Activated B cell treated with CpG ODN at 0.5 μM for 24 hours (primary cell): ENCODE results near the gene ODAD4. TPM values are rescaled to one million over a fixed set of nuclear protein-coding genes. Genes with fewer than 3 reads are reported as not detected.

Experiments used
- ATAC-seq: fragments of 200-7000 bp; cut with Tn5 transposase; one replicate; pipeline ENCODE4 v1.10.0; 2021; ENCODE audit warnings: low read depth, mild to moderate bottlenecking, moderate library complexity
- CTCF ChIA-PET: fragments of 350-600 bp; sonication (Branson Sonifier 250); formaldehyde crosslinking; loops from one replicate; lab custom pipeline; 2021; ENCODE audit warnings: antibody characterized with exemption; lab: Charles Lee
- POLR2A ChIA-PET: fragments of 350-600 bp; sonication (Branson Sonifier 250); formaldehyde crosslinking; loops from one replicate; lab custom pipeline; 2021; ENCODE audit warnings: antibody characterized with exemption; lab: Charles Lee
- DNase-seq: peaks from one replicate; pipeline ENCODE4 v3.0.0; 2022
- H3K27ac Mint-ChIP-seq: one replicate; pipeline ENCODE4 v1.8.0; 2020; ENCODE audit warnings: mixed read lengths
- H3K27me3 Mint-ChIP-seq: one replicate; pipeline ENCODE4 v1.8.0; 2021; ENCODE audit warnings: mixed read lengths
- H3K36me3 Mint-ChIP-seq: one replicate; pipeline ENCODE4 v1.8.0; 2021; ENCODE audit warnings: low read depth, mixed read lengths
- H3K4me1 Mint-ChIP-seq: one replicate; pipeline ENCODE4 v1.8.0; 2021; ENCODE audit warnings: mixed read lengths
- H3K4me3 Mint-ChIP-seq: one replicate; pipeline ENCODE4 v1.8.0; 2020; ENCODE audit warnings: mild to moderate bottlenecking, mixed read lengths
- H3K9me3 Mint-ChIP-seq: one replicate; pipeline ENCODE4 v1.8.0; 2020; ENCODE audit warnings: mixed read lengths
- intact Hi-C: fragments of 100-400 bp; cut with micrococcal nuclease; formaldehyde crosslinking; loops from one replicate; pipeline ENCODE4 v1.15.1; 2024
- total RNA-seq: library from RNA; stranded (reverse); gene quantifications from 2 replicates; pipeline ENCODE4 v1.2.3, GENCODE V29; 2022
- TF ChIP-seq, protein P1 (sequence below): fragments of 200-600 bp; IDR thresholded peaks from one replicate; pipeline ENCODE4 v1.8.0; 2022; ENCODE audit warnings: antibody characterized with exemption, mild to moderate bottlenecking

ODAD4 gene, protein sequence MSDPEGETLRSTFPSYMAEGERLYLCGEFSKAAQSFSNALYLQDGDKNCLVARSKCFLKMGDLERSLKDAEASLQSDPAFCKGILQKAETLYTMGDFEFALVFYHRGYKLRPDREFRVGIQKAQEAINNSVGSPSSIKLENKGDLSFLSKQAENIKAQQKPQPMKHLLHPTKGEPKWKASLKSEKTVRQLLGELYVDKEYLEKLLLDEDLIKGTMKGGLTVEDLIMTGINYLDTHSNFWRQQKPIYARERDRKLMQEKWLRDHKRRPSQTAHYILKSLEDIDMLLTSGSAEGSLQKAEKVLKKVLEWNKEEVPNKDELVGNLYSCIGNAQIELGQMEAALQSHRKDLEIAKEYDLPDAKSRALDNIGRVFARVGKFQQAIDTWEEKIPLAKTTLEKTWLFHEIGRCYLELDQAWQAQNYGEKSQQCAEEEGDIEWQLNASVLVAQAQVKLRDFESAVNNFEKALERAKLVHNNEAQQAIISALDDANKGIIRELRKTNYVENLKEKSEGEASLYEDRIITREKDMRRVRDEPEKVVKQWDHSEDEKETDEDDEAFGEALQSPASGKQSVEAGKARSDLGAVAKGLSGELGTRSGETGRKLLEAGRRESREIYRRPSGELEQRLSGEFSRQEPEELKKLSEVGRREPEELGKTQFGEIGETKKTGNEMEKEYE
- 0.56 and 1.1 TPM in 2 replicates for total RNA-seq

GRCh38 chr17:41930009-41930832 is at the start of gene ODAD4:
Gene ODAD4 (plus strand): TSS chr17:41930617. CDS start chr17:41930724, 107 bp downstream.
- intact Hi-C loops = loop anchor here (1.0 kb wide), 3 partner anchors 11 to 225 kb away; partner anchors contain the start of gene CNP
- peaks cover 4% of the 10 kb centered on the region for H3K36me3 Mint-ChIP-seq
- peak within 1 kb of the TSS; percentile 97 for H3K27ac Mint-ChIP-seq
- ChIA-PET POLR2A (interaction anchor here (0.5 to 3.7 kb wide), 14 partner anchors 9 to 1830 kb away, joined by 3 to 50 read pairs (median 4); partner anchors contain the start of genes ACLY, CASC3, CNP and DNAJC7), CTCF (interaction anchor here (0.8 to 1.2 kb wide), 2 partner anchors 12 to 251 kb away, joined by 3 read pairs; partner anchors contain the start of genes ACLY and KCNH4)
- H3K27me3 Mint-ChIP-seq = no peaks in the 10 kb centered on the region
- DNase-seq (peak; percentile 89), ATAC-seq (peak; percentile 98)
- peak within 1 kb of the TSS; percentile 94 for H3K4me3 Mint-ChIP-seq
- TF ChIP-seq, protein P1, sequence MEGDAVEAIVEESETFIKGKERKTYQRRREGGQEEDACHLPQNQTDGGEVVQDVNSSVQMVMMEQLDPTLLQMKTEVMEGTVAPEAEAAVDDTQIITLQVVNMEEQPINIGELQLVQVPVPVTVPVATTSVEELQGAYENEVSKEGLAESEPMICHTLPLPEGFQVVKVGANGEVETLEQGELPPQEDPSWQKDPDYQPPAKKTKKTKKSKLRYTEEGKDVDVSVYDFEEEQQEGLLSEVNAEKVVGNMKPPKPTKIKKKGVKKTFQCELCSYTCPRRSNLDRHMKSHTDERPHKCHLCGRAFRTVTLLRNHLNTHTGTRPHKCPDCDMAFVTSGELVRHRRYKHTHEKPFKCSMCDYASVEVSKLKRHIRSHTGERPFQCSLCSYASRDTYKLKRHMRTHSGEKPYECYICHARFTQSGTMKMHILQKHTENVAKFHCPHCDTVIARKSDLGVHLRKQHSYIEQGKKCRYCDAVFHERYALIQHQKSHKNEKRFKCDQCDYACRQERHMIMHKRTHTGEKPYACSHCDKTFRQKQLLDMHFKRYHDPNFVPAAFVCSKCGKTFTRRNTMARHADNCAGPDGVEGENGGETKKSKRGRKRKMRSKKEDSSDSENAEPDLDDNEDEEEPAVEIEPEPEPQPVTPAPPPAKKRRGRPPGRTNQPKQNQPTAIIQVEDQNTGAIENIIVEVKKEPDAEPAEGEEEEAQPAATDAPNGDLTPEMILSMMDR = no peak
- no peaks in the 10 kb centered on the region for H3K9me3 Mint-ChIP-seq
- peaks cover 38% of the 10 kb centered on the region for H3K4me1 Mint-ChIP-seq

DNA sequence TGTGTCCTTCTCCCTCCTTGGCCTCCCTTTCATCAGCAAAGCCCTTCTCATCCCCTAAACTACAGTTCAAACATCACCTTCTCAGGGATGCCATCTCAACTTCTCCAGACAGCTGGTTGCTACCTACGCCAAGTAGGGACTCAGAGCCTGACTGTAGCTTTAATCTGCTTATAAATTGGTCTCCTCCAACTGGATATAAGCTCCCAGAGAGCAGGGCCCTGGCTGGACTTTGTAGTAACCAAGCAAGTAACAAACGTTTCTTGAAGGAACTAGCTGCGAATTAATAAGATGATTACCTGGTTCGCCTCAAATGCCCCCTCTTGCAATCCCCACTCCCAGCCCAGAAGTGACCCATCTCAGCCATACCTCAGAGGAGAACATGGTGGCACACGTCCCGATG is 47.7 kb upstream of the ODAD4 start:
- no peak overlapping the region for H3K27ac Mint-ChIP-seq

DNA sequence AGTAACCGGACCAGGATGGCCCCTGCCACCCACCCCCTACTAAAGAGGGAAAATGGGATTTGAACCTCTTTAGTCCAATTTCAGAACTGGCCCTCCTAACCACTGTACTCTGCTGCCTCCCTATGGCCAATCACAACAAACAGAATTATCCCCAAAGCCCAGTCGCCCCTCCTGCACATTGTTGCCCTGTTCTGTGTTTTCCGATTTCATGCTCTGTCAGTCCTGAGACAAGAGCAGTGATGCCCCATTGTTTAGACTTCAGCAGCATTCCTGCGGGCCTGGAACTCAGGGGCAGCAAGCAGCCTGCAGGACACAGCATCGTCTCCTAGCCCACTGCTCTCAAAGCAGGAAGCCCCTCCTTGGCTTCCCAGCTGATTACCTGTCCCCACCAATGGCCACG is 44.7 kb upstream of the ODAD4 start:
- no peaks in the 10 kb centered on the region for H3K4me1 Mint-ChIP-seq
- no peaks in the 10 kb centered on the region for H3K27me3 Mint-ChIP-seq
- ATAC-seq (no peak), DNase-seq (no peak)
- POLR2A ChIA-PET = no interaction called here
- CTCF ChIA-PET = no interaction called here
- TF ChIP-seq, protein P1 = no peak
- no peaks in the 10 kb centered on the region for H3K9me3 Mint-ChIP-seq
- H3K36me3 Mint-ChIP-seq = peaks cover 79% of the 10 kb centered on the region
- H3K27ac Mint-ChIP-seq = no peak overlapping the region
- no peak overlapping the region for H3K4me3 Mint-ChIP-seq
- intact Hi-C loops = loop anchor here (1.0 kb wide), 1 partner anchor 147 kb away; no protein-coding TSS in a partner anchor

More for the DNA sequence above, 47.7 kb upstream of the ODAD4 start:
- CTCF ChIA-PET = no interaction called here
- DNase-seq (no peak), ATAC-seq (no peak)
- Mint-ChIP-seq H3K4me3 (no peak overlapping the region), H3K4me1 (no peaks in the 10 kb centered on the region), H3K36me3 (peaks cover 82% of the 10 kb centered on the region), H3K27me3 (no peaks in the 10 kb centered on the region), H3K9me3 (no peaks in the 10 kb centered on the region)
- intact Hi-C loops = no loop called here
- POLR2A ChIA-PET = no interaction called here
- TF ChIP-seq, protein P1 = no peak

GRCh38 chr17:41888332-41888965 is 42.0 kb upstream of the ODAD4 start:
- ChIA-PET CTCF (no interaction called here), POLR2A (no interaction called here)
- intact Hi-C loops = no loop called here
- DNase-seq (no peak), ATAC-seq (no peak)
- TF ChIP-seq, protein P1 = no peak
- Mint-ChIP-seq H3K27ac (no peak overlapping the region), H3K27me3 (no peaks in the 10 kb centered on the region), H3K4me3 (no peak overlapping the region), H3K36me3 (peaks cover 79% of the 10 kb centered on the region), H3K4me1 (no peaks in the 10 kb centered on the region), H3K9me3 (no peaks in the 10 kb centered on the region)
